Measurements from ENCODE around the gene TSEN2. TPM values are rescaled to one million over a fixed set of nuclear protein-coding genes. Genes with fewer than 3 reads are reported as not detected.
A peak's percentile ranks its signal among the peaks of the same experiment; 100 is the strongest.

Gene TSEN2
- total RNA-seq: 10 to 100 TPM; 18.1 to 27.4 (median 23.5) TPM
- 10 to 100 TPM; 13.2 to 17.2 TPM for polyA plus RNA-seq
- long read RNA-seq, donor 1, transcript TSEN2-201 (12 exons, 2,381 nt): major isoform, 7 of 122 reads
- long read RNA-seq, donor 1, partial matches to known transcripts: 31 of 122 reads
- long read RNA-seq, donor 1, other reads (novel, unspliced or antisense): 80 of 122 reads
- long read RNA-seq, donor 2: 0 reads
- long read RNA-seq, donor 3, partial matches to known transcripts: 4 of 33 reads
- long read RNA-seq, donor 3, other reads (novel, unspliced or antisense): 25 of 33 reads

- WGBS, 3 donors: 0 to 1% (median 0%) methylated on average over 65 to 69 of the region's 69 CpGs
- intact Hi-C loops (cut with DNase I): loop anchor here in 2 of 4 donors (5.0 kb wide), 2 partner anchors 238 to 347 kb away; no protein-coding TSS in a partner anchor
- Histone ChIP-seq H3K36me3 (no peaks in the 10 kb centered on the region), H3K9me3 (no peaks in the 10 kb centered on the region), H3K27ac (peak within 1 kb of the TSS in 1 of 2 donors; percentile 64), H3K4me1 (ENCODE audit: insufficient read depth) (peaks cover 10% of the 10 kb centered on the region), H3K27me3 (no peaks in the 10 kb centered on the region), H3K4me3 (peak within 1 kb of the TSS; percentile 74)
- DNase-seq: peak; percentile 93 to 98 (median 97)
- TF ChIP-seq POLR2A (IDR thresholded peaks at IDR 0.05): peak; percentile 34
- no peak for TF ChIP-seq EP300 (IDR thresholded peaks at IDR 0.05)
- peak in 2 of 3 donors; percentile 21 to 45 for TF ChIP-seq CTCF (IDR thresholded peaks at IDR 0.05)
Observed at GRCh38 chr3:12484198-12484982, at the start of gene TSEN2. TSEN2 (plus strand) TSS chr3:12484480; CDS start chr3:12489801, 5,321 bp downstream.

GRCh38 chr3:12436514-12437220, 47.6 kb upstream of the TSEN2 start:
- TF ChIP-seq CTCF (IDR thresholded peaks at IDR 0.05) (no peak), POLR2A (IDR thresholded peaks at IDR 0.05) (no peak), EP300 (IDR thresholded peaks at IDR 0.05) (no peak)
- H3K27ac ChIP-seq: no peak overlapping the region
- no peaks in the 10 kb centered on the region for H3K27me3 ChIP-seq
- no peak overlapping the region for H3K4me3 ChIP-seq
- intact Hi-C loops (cut with DNase I): no loop called here
- no peaks in the 10 kb centered on the region for H3K36me3 ChIP-seq
- H3K4me1 ChIP-seq (ENCODE audit: insufficient read depth): peaks cover 4% of the 10 kb centered on the region
- no peak for DNase-seq
- WGBS, 3 donors: 54 to 64% (median 64%) methylated on average over 12 of the region's 12 CpGs
- H3K9me3 ChIP-seq: no peaks in the 10 kb centered on the region

GRCh38 chr3:12437221-12437605, 47.1 kb upstream of the TSEN2 start:
- peaks cover 4% of the 10 kb centered on the region for H3K4me1 ChIP-seq (ENCODE audit: insufficient read depth)
- WGBS, 3 donors: 96 to 98% (median 96%) methylated on average over 6 of the region's 6 CpGs
- no peaks in the 10 kb centered on the region for H3K27me3 ChIP-seq
- intact Hi-C loops (cut with DNase I): no loop called here
- no peaks in the 10 kb centered on the region for H3K9me3 ChIP-seq
- TF ChIP-seq EP300 (IDR thresholded peaks at IDR 0.05): no peak
- no peak for TF ChIP-seq CTCF (IDR thresholded peaks at IDR 0.05)
- H3K27ac ChIP-seq: no peak overlapping the region
- no peaks in the 10 kb centered on the region for H3K36me3 ChIP-seq
- DNase-seq: no peak
- H3K4me3 ChIP-seq: no peak overlapping the region

GRCh38 chr3:12437861-12438260, 46.4 kb upstream of the TSEN2 start:
- Histone ChIP-seq H3K36me3 (no peaks in the 10 kb centered on the region), H3K9me3 (no peaks in the 10 kb centered on the region), H3K4me3 (no peak overlapping the region), H3K27me3 (no peaks in the 10 kb centered on the region), H3K4me1 (ENCODE audit: insufficient read depth) (peaks cover 4% of the 10 kb centered on the region), H3K27ac (no peak overlapping the region)
- DNase-seq: no peak
- TF ChIP-seq POLR2A (IDR thresholded peaks at IDR 0.05) (no peak), CTCF (IDR thresholded peaks at IDR 0.05) (no peak), EP300 (IDR thresholded peaks at IDR 0.05) (no peak)
- intact Hi-C loops (cut with DNase I): no loop called here
- WGBS, 3 donors: 95 to 97% (median 96%) methylated on average over 13 of the region's 13 CpGs
